Gastroesophageal sphincter (tissue), 3 donors: ENCODE data around the gene DAPK1.

ENCODE experiments used
- POLR2A ChIP-seq, 2 donors: fragments of 450-650 bp; IDR thresholded peaks; one replicate each; pipeline ENCODE4 v1.6.1; 2017; ENCODE audit warnings: antibody characterized with exemption in 2 of 2, mild to moderate bottlenecking in 2 of 2, moderate library complexity in 1 of 2
- TF ChIP-seq, protein P1 (sequence below), 4 experiments: fragments of 200-600 bp in 2 of 4; fragments of 450-650 bp in 2 of 4; sonication (generic) in 1 of 4; IDR thresholded peaks; one replicate each; pipeline ENCODE4 v1.5.1; 2017 to 2019; ENCODE audit warnings: antibody characterized with exemption in 4 of 4, mild to moderate bottlenecking in 2 of 4, moderate library complexity in 2 of 4

- TF ChIP-seq, protein P1, sequence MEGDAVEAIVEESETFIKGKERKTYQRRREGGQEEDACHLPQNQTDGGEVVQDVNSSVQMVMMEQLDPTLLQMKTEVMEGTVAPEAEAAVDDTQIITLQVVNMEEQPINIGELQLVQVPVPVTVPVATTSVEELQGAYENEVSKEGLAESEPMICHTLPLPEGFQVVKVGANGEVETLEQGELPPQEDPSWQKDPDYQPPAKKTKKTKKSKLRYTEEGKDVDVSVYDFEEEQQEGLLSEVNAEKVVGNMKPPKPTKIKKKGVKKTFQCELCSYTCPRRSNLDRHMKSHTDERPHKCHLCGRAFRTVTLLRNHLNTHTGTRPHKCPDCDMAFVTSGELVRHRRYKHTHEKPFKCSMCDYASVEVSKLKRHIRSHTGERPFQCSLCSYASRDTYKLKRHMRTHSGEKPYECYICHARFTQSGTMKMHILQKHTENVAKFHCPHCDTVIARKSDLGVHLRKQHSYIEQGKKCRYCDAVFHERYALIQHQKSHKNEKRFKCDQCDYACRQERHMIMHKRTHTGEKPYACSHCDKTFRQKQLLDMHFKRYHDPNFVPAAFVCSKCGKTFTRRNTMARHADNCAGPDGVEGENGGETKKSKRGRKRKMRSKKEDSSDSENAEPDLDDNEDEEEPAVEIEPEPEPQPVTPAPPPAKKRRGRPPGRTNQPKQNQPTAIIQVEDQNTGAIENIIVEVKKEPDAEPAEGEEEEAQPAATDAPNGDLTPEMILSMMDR (IDR thresholded peaks at IDR 0.05): no peak
- no peak for TF ChIP-seq POLR2A (IDR thresholded peaks at IDR 0.05)
These were observed 219.8 kb downstream of the DAPK1 start for GRCh38 chr9:87717456-87717855.
